H1 (cell line): ENCODE data around the gene NSL1. TPM values are rescaled to one million over a fixed set of nuclear protein-coding genes. Genes with fewer than 3 reads are reported as not detected.

Experiments used
- BACH1 ChIP-seq: IDR thresholded peaks from 2 replicates; pipeline ENCODE4 v1.6.1; 2012; ENCODE audit warnings: low read length, improper control_type of control experiment
- CBX8 ChIP-seq: fragments of 300-800, 300-1000 bp; sonication (generic); IDR thresholded peaks from 2 replicates; pipeline ENCODE4 v1.7.1; 2016; ENCODE audit warnings: low read depth, low read length, borderline replicate concordance
- CEBPB ChIP-seq: IDR thresholded peaks from 2 replicates; pipeline ENCODE4 v1.6.1; 2012; ENCODE audit warnings: low read depth, low read length
- CTBP2 ChIP-seq: IDR thresholded peaks from 2 replicates; pipeline ENCODE4 v1.7.0; 2011; ENCODE audit warnings: borderline replicate concordance, mild to moderate bottlenecking, moderate library complexity, mixed read lengths, low read length; ENCODE audit not compliant: insufficient read depth, insufficient read length
- EZH2 ChIP-seq: fragments of 200-600 bp; sonication (generic); IDR thresholded peaks from 2 replicates; pipeline ENCODE4 v1.7.1; 2012; ENCODE audit warnings: low read depth, mild to moderate bottlenecking, moderate library complexity, low read length, inconsistent platforms; ENCODE audit not compliant: severe bottlenecking
- HDAC6 ChIP-seq: IDR thresholded peaks from one replicate; pipeline ENCODE4 v1.7.1; 2012; ENCODE audit warnings: low read depth, mild to moderate bottlenecking, inconsistent platforms, low read length, moderate library complexity
- RFX5 ChIP-seq: IDR thresholded peaks from 2 replicates; pipeline ENCODE4 v1.6.1; 2011; ENCODE audit warnings: low read depth, low read length, improper control_type of control experiment, borderline replicate concordance
- SAP30 ChIP-seq: fragments of 300-600 bp; sonication (generic); IDR thresholded peaks from 2 replicates; pipeline ENCODE4 v1.7.1; 2012; ENCODE audit warnings: low read length, moderate library complexity, mild to moderate bottlenecking, inconsistent platforms; ENCODE audit not compliant: insufficient read depth, insufficient replicate concordance
- SIRT6 ChIP-seq: IDR thresholded peaks from one replicate; pipeline ENCODE4 v1.7.1; 2012; ENCODE audit warnings: low read length, inconsistent platforms
- TCF12 ChIP-seq: IDR thresholded peaks from 2 replicates; pipeline ENCODE4 v1.6.1; 2011; ENCODE audit warnings: low read depth, mild to moderate bottlenecking, low read length
- TEAD4 ChIP-seq: IDR thresholded peaks from 2 replicates; pipeline ENCODE4 v1.6.1; 2012; ENCODE audit warnings: low read depth, low read length, inconsistent platforms, mixed read lengths
- polyA plus RNA-seq, 7 experiments: library from polyadenylated mRNA; depleted of rRNA in 3 of 7; stranded (reverse) in 5 of 7; unstranded in 2 of 7; fragments of >200 nt in 5 of 7; fragments of 200-250 nt in 2 of 7; gene quantifications; 1 replicate in 5 of 7; 2 replicates in 1 of 7; 4 replicates in 1 of 7; pipeline versions ENCODE4 v1.2.1 to v1.2.3, GENCODE V29; 2011 to 2013; ENCODE audit warnings: missing spikeins in 2 of 7, mixed read lengths in 2 of 7
- total RNA-seq: library from RNA; stranded (reverse); fragmentation: NEBNext Ultra II Directional; extraction: Animal tissue kit (Norgen Biotek cat#: 25700); gene quantifications from 2 replicates; pipeline ENCODE4 v1.2.1, GENCODE V29; 2021
- TF ChIP-seq, protein P1 (sequence below): IDR thresholded peaks from 2 replicates; pipeline ENCODE4 v1.6.1; 2012; ENCODE audit warnings: inconsistent platforms
- TF ChIP-seq, protein P2 (sequence below): IDR thresholded peaks from 2 replicates; pipeline ENCODE4 v1.6.1; 2012; ENCODE audit warnings: inconsistent platforms

Gene NSL1
- total and polyA plus RNA-seq, 2 of the 8 experiments (the other 6 are each of a cell fraction or from before 2014, with no cell fraction given) = 25.4 to 51.7 TPM

DNA sequence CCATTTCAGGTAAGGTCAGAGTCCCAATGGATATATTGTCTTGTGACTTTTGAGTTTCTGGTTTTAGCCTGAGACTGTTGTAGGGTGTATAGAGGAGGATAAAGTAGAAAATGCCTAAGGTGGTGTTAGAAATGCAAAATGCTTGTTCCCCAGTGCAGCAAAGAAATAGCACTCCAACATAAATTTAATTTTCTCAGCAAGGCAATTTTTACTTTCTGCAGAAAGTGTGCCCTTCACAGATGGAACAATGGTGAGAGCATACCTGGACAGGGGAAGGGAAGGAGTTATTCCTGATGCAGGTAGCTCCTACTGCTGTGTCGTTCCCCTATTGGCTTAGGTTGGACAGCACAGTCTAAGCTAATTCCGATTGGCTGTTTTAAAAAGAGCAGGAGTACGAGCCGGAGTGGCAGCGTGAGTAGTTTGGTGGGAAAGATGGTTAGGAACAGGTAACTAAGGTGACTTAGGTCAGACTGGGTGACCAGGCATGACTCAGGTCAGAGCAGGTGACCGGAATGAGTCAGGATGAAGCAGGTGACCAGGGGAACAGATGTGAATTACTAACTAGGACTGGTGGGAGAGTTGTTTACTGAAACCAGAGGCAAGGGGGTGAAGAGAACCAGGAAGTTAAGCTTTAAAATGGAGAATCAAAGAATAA is 34.3 kb upstream of the NSL1 start (continued):
- TF ChIP-seq SIRT6 (no peak), BACH1 (peak; percentile 27; the same call in 1 of the 2 replicates), HDAC6 (no peak), TCF12 (no peak), RFX5 (peak; percentile 58; the same call in 1 of the 2 replicates), EZH2 (no peak), CTBP2 (no peak), TEAD4 (no peak), CEBPB (no peak), SAP30 (no peak), CBX8 (no peak)
- TF ChIP-seq, protein P1, sequence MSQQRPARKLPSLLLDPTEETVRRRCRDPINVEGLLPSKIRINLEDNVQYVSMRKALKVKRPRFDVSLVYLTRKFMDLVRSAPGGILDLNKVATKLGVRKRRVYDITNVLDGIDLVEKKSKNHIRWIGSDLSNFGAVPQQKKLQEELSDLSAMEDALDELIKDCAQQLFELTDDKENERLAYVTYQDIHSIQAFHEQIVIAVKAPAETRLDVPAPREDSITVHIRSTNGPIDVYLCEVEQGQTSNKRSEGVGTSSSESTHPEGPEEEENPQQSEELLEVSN = peak; percentile 66
- TF ChIP-seq, protein P2, sequence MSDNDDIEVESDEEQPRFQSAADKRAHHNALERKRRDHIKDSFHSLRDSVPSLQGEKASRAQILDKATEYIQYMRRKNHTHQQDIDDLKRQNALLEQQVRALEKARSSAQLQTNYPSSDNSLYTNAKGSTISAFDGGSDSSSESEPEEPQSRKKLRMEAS = peak; percentile 36; the same call in 1 of the 2 replicates
